Muscle of arm (tissue), 14 donors: Measurements from ENCODE around the gene INHBE. TPM values are rescaled to one million over a fixed set of nuclear protein-coding genes. Genes with fewer than 3 reads are reported as not detected.
"Not testable (repeated sequence)": the region's sequence is repeated elsewhere in the genome, so short reads cannot be mapped to it uniquely, and the experiment has no call there.

Experiments
- DNase-seq: peaks from one replicate; pipeline ENCODE4 v3.0.0-alpha.2; 2013
- long read RNA-seq, 11 donors: transcript quantifications; one replicate each; lab custom pipeline, GENCODE V29; 2026
- polyA plus RNA-seq, 12 donors: library from polyadenylated mRNA; unstranded; fragments of 120-200 nt; gene quantifications; one replicate each; pipeline ENCODE4 v1.2.1, GENCODE V29; 2013; ENCODE audit not compliant: insufficient read length in 12 of 12

The INHBE gene
- 1 to 10 TPM in 10 of 12 donors, not detected in 2; 1.0 to 3.4 (median 2.2) TPM for polyA plus RNA-seq
- long read RNA-seq, donor 1, result 0 reads
- long read RNA-seq, donor 2, partial matches to known transcripts, result 0 of 1 reads
- long read RNA-seq, donor 2, other reads (novel, unspliced or antisense), result 0 of 1 reads
- long read RNA-seq, donor 3, result 0 reads
- long read RNA-seq, donor 4, result 0 reads
- long read RNA-seq, donor 5, result 0 reads
- long read RNA-seq, donor 6, result 0 reads
- long read RNA-seq, donor 7, result 0 reads
- long read RNA-seq, donor 8, partial matches to known transcripts, result 0 of 1 reads
- long read RNA-seq, donor 8, other reads (novel, unspliced or antisense), result 0 of 1 reads
- long read RNA-seq, donor 9, result 0 reads
- long read RNA-seq, donor 10, partial matches to known transcripts, result 0 of 1 reads
- long read RNA-seq, donor 10, other reads (novel, unspliced or antisense), result 0 of 1 reads
- long read RNA-seq, donor 11, partial matches to known transcripts, result 0 of 2 reads
- long read RNA-seq, donor 11, other reads (novel, unspliced or antisense), result 0 of 2 reads

- DNase-seq, result no peak
Measured at GRCh38 chr12:57454566-57455373, at the start of gene INHBE. Gene INHBE, plus strand, starts transcription at chr12:57455307. Its CDS starts 230 bp downstream, at chr12:57455537.

- DNase-seq, result no peak
Measured at GRCh38 chr12:57410534-57410933, 44.6 kb upstream of the INHBE start.

- DNase-seq, result not testable (repeated sequence)
Measured at GRCh38 chr12:57414160-57414559, 40.9 kb upstream of the INHBE start.

- DNase-seq, result no peak
Measured at GRCh38 chr12:57415088-57415487, 40.0 kb upstream of the INHBE start.

- no peak for DNase-seq
Measured at GRCh38 chr12:57416039-57416996, 38.8 kb upstream of the INHBE start.

GRCh38 chr12:57418255-57418654, 36.9 kb upstream of the INHBE start:
- DNase-seq, result no peak

GRCh38 chr12:57419495-57419894, 35.6 kb upstream of the INHBE start:
- no peak for DNase-seq

- DNase-seq, result no peak
Measured at GRCh38 chr12:57420482-57420881, 34.6 kb upstream of the INHBE start.

GRCh38 chr12:57426948-57427347, 28.2 kb upstream of the INHBE start:
- DNase-seq, result not testable (repeated sequence)

- DNase-seq, result no peak
Measured at GRCh38 chr12:57428965-57429364, 26.1 kb upstream of the INHBE start.

GRCh38 chr12:57429473-57430111, 25.5 kb upstream of the INHBE start:
- peak; percentile 25 for DNase-seq

GRCh38 chr12:57430112-57430930, 24.8 kb upstream of the INHBE start:
- DNase-seq, result peak; percentile 58

GRCh38 chr12:57430931-57431566, 24.1 kb upstream of the INHBE start, which contains the start of gene R3HDM2:
Gene R3HDM2, minus strand, starts transcription at chr12:57431043. Its CDS starts 120,615 bp downstream, at chr12:57310428.
- peak; percentile 97 for DNase-seq

GRCh38 chr12:57431654-57432188, 23.4 kb upstream of the INHBE start:
- DNase-seq, result no peak

GRCh38 chr12:57433370-57433769, 21.7 kb upstream of the INHBE start:
- no peak for DNase-seq

GRCh38 chr12:57434517-57435223, 20.4 kb upstream of the INHBE start, which contains the start of gene INHBC:
Gene INHBC, plus strand, starts transcription at chr12:57434784. Its CDS starts 103 bp downstream, at chr12:57434887.
- DNase-seq, result no peak

- DNase-seq, result no peak
Measured at GRCh38 chr12:57435293-57435692, 19.8 kb upstream of the INHBE start.

GRCh38 chr12:57438400-57438799, 16.7 kb upstream of the INHBE start:
- no peak for DNase-seq
